ENCODE measurements around the gene CCDC97.
"Not testable (repeated sequence)": the region's sequence is repeated elsewhere in the genome, so short reads cannot be mapped to it uniquely, and the experiment has no call there.

Gene CCDC97

GRCh38 chr19:41344162-41344561, 34.2 kb downstream of the CCDC97 start:
- H3F3A ChIP-seq (ENCODE audit: insufficient read depth), result no peaks in the 10 kb centered on the region

GRCh38 chr19:41346916-41347315, 36.9 kb downstream of the CCDC97 start:
- not testable (repeated sequence) for H2AFZ ChIP-seq (ENCODE audit: low read depth, low read length, severe bottlenecking); H3K27ac ChIP-seq (ENCODE audit: low read depth, low read length); H3F3A ChIP-seq (ENCODE audit: insufficient read depth); H4K20me1 ChIP-seq (ENCODE audit: low read depth, low read length); H3K4me2 ChIP-seq (ENCODE audit: low read depth, low read length, poor library complexity, severe bottlenecking); H3K9me2 ChIP-seq (replicated peaks; ENCODE audit: insufficient read depth, low read length); H3K9me3 ChIP-seq (ENCODE audit: insufficient read depth, low read length); H3K36me3 ChIP-seq (ENCODE audit: low read length); H3K9ac ChIP-seq (ENCODE audit: low read length); H3K4me3 ChIP-seq (ENCODE audit: insufficient read depth, low read length, poor library complexity, severe bottlenecking); H3K27me3 ChIP-seq (ENCODE audit: low read length)
- peaks cover 40% of the 10 kb centered on the region for H3K79me2 ChIP-seq (ENCODE audit: insufficient read depth, low read length)

More at GRCh38 chr19:41344162-41344561, 34.2 kb downstream of the CCDC97 start:
- Histone ChIP-seq H3K79me2 (ENCODE audit: insufficient read depth, low read length) (peaks cover 12% of the 10 kb centered on the region), H3K4me2 (ENCODE audit: low read depth, low read length, poor library complexity, severe bottlenecking) (no peak overlapping the region), H4K20me1 (ENCODE audit: low read depth, low read length) (no peaks in the 10 kb centered on the region), H3K9ac (ENCODE audit: low read length) (no peak overlapping the region), H3K27me3 (ENCODE audit: low read length) (no peaks in the 10 kb centered on the region), H3K9me2 (replicated peaks; ENCODE audit: insufficient read depth, low read length) (no peaks in the 10 kb centered on the region), H3K27ac (ENCODE audit: low read depth, low read length) (no peak overlapping the region), H3K4me3 (ENCODE audit: insufficient read depth, low read length, poor library complexity, severe bottlenecking) (no peak overlapping the region), H3K36me3 (ENCODE audit: low read length) (peaks cover 7% of the 10 kb centered on the region; the same call in 1 of the 2 replicates), H2AFZ (ENCODE audit: low read depth, low read length, severe bottlenecking) (no peak overlapping the region), H3K9me3 (ENCODE audit: insufficient read depth, low read length) (no peaks in the 10 kb centered on the region)
- TF ChIP-seq CTCF (IDR thresholded peaks at IDR 0.05; ENCODE audit: insufficient read depth, low read length, poor library complexity, severe bottlenecking), result no peak
- TF ChIP-seq EZH2phosphoT487 (conservative IDR thresholded peaks at IDR 0.05; ENCODE audit: low read length), result no peak

- peaks cover 3% of the 10 kb centered on the region; the same call in 1 of the 2 replicates for H3K36me3 ChIP-seq (ENCODE audit: low read length)
- H3K9ac ChIP-seq (ENCODE audit: low read length), result peak overlapping the region; percentile 94
- peaks cover 4% of the 10 kb centered on the region; the same call in 1 of the 2 replicates for H4K20me1 ChIP-seq (ENCODE audit: low read depth, low read length)
- H3K4me2 ChIP-seq (ENCODE audit: low read depth, low read length, poor library complexity, severe bottlenecking), result peak overlapping the region; percentile 74
- H3K79me2 ChIP-seq (ENCODE audit: insufficient read depth, low read length), result peaks cover 53% of the 10 kb centered on the region
- TF ChIP-seq EZH2phosphoT487 (conservative IDR thresholded peaks at IDR 0.05; ENCODE audit: low read length), result no peak
- no peak for TF ChIP-seq CTCF (IDR thresholded peaks at IDR 0.05; ENCODE audit: insufficient read depth, low read length, poor library complexity, severe bottlenecking)
- H3F3A ChIP-seq (ENCODE audit: insufficient read depth), result peaks cover 4% of the 10 kb centered on the region; the same call in 1 of the 2 replicates
- H3K9me3 ChIP-seq (ENCODE audit: insufficient read depth, low read length), result no peaks in the 10 kb centered on the region
- no peaks in the 10 kb centered on the region for H3K9me2 ChIP-seq (replicated peaks; ENCODE audit: insufficient read depth, low read length)
- H3K27me3 ChIP-seq (ENCODE audit: low read length), result no peaks in the 10 kb centered on the region
- H2AFZ ChIP-seq (ENCODE audit: low read depth, low read length, severe bottlenecking), result no peak overlapping the region
- H3K4me3 ChIP-seq (ENCODE audit: insufficient read depth, low read length, poor library complexity, severe bottlenecking), result peak overlapping the region; percentile 92
- H3K27ac ChIP-seq (ENCODE audit: low read depth, low read length), result peak overlapping the region; percentile 86
Observed at GRCh38 chr19:41350735-41351338, 40.9 kb downstream of the CCDC97 start.
